Measurements from ENCODE around the gene FILIP1L. TPM values are rescaled to one million over a fixed set of nuclear protein-coding genes. Genes with fewer than 3 reads are reported as not detected.

Gene FILIP1L
- polyA plus RNA-seq, 1 donor (not counting 4 experiments of a cell fraction or from before 2014, with no cell fraction given) = 14.7 TPM

DNA sequence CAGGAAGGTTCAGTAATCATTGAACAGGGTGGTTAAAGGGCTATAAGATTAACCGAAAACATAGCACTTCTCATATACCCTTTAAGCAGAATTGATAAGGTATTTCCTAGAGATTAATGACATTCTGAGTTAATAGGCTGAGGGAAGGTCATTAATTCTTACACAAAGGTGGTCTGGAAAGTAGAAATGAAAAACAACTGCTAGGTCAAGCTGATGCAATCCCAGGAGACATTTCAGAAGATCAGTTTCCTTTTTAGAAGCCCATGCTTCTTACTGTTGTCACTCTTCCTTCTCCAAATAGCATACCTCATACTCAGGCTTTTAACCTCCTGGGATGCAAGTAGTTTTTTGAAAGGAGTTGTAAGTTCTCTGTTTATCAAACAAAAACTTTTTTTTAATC is 8.8 kb downstream of the FILIP1L start:
- FAIRE-seq = no peak
- peak overlapping the region; percentile 63 for H3K4me2 ChIP-seq (ENCODE audit: control insufficient read depth, extremely low read depth, insufficient read depth, low read depth, low read length)
- no peaks in the 10 kb centered on the region for H3K9me3 ChIP-seq (ENCODE audit: control insufficient read depth, low read depth, low read length)
- H3K9me1 ChIP-seq (ENCODE audit: control insufficient read depth, extremely low read depth, insufficient read depth, low read length) = no peaks in the 10 kb centered on the region
- peaks cover 29% of the 10 kb centered on the region for H3K4me1 ChIP-seq (ENCODE audit: control insufficient read depth, extremely low read depth, insufficient read depth, low read length)
- H3K79me2 ChIP-seq (ENCODE audit: control insufficient read depth, insufficient read depth, low read length) = no peaks in the 10 kb centered on the region
- dilution Hi-C loops (cut with MboI; ENCODE audit: extremely low pct_ligation_motif_present, low sequenced_read_pairs) = no loop called here
- H3K36me3 ChIP-seq (ENCODE audit: control insufficient read depth in 2 of 2, extremely low read depth in 1 of 2, insufficient read depth in 2 of 2, low read length in 2 of 2) = no peaks in the 10 kb centered on the region
- H4K20me1 ChIP-seq (ENCODE audit: control insufficient read depth, extremely low read depth, insufficient read depth, low read length) = no peaks in the 10 kb centered on the region
- H3K9ac ChIP-seq (ENCODE audit: control insufficient read depth, extremely low read depth, insufficient read depth, low read length) = no peak overlapping the region
- no peaks in the 10 kb centered on the region for H3K27me3 ChIP-seq (ENCODE audit: control insufficient read depth, extremely low read depth, insufficient read depth, low read length)
- no peak for DNase-seq (ENCODE audit: low read depth, low spot score)
- H3K27ac ChIP-seq (ENCODE audit: control insufficient read depth, insufficient read depth, low read length) = peak overlapping the region; percentile 54
- no peak for TF ChIP-seq EZH2 (IDR thresholded peaks at IDR 0.05; ENCODE audit: low read length)
- TF ChIP-seq, protein P1, sequence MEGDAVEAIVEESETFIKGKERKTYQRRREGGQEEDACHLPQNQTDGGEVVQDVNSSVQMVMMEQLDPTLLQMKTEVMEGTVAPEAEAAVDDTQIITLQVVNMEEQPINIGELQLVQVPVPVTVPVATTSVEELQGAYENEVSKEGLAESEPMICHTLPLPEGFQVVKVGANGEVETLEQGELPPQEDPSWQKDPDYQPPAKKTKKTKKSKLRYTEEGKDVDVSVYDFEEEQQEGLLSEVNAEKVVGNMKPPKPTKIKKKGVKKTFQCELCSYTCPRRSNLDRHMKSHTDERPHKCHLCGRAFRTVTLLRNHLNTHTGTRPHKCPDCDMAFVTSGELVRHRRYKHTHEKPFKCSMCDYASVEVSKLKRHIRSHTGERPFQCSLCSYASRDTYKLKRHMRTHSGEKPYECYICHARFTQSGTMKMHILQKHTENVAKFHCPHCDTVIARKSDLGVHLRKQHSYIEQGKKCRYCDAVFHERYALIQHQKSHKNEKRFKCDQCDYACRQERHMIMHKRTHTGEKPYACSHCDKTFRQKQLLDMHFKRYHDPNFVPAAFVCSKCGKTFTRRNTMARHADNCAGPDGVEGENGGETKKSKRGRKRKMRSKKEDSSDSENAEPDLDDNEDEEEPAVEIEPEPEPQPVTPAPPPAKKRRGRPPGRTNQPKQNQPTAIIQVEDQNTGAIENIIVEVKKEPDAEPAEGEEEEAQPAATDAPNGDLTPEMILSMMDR (optimal IDR thresholded peaks at IDR 0.05 in 1 of 3, IDR thresholded peaks at IDR 0.05 in 1 of 3, conservative IDR thresholded peaks at IDR 0.05 in 1 of 3; ENCODE audit: extremely low read depth in 1 of 3, insufficient read depth in 2 of 3, low read length in 3 of 3) = no peak
- no peak overlapping the region for H2AFZ ChIP-seq (ENCODE audit: control insufficient read depth, low read length)
- H3K4me3 ChIP-seq (ENCODE audit: control insufficient read depth in 2 of 3, extremely low read depth in 1 of 3, insufficient read depth in 2 of 3, low read depth in 1 of 3, low read length in 3 of 3) = no peak overlapping the region

DNA sequence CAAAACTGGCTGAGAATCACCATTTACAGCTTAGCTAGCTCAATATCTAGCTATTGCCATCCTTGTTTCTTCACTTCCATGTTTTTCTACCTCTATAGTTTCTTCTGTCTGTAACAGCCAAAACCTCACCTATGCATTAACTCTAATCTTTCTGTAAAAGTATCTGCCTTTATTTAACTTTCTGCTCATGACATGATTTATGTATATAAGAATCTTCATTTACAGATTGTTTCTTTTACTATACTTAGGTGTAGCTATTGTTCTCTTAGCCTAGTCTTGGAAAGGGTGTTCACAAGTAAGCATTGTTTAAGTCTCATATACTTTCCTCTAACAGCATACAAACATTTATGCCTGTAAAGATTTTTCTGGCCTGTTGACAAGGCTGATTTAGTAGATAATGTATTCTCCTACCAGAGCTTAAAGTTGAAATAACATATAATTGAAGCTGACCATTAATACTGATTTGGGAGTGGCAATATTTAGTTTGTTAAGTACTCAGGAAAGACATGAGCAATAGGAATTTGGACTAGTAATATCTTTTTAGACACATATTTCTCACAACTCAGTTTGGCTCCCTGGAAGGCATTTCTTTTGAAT is 9.4 kb downstream of the FILIP1L start:
- H3K4me2 ChIP-seq (ENCODE audit: control insufficient read depth, extremely low read depth, insufficient read depth, low read depth, low read length) = no peak overlapping the region
- H3K9me3 ChIP-seq (ENCODE audit: control insufficient read depth, low read depth, low read length) = no peaks in the 10 kb centered on the region
- peaks cover 29% of the 10 kb centered on the region for H3K4me1 ChIP-seq (ENCODE audit: control insufficient read depth, extremely low read depth, insufficient read depth, low read length)
- FAIRE-seq (no peak), DNase-seq (ENCODE audit: low read depth, low spot score) (no peak)
- H3K9me1 ChIP-seq (ENCODE audit: control insufficient read depth, extremely low read depth, insufficient read depth, low read length) = no peaks in the 10 kb centered on the region
- no peaks in the 10 kb centered on the region for H3K79me2 ChIP-seq (ENCODE audit: control insufficient read depth, insufficient read depth, low read length)
- TF ChIP-seq EZH2 (IDR thresholded peaks at IDR 0.05; ENCODE audit: low read length) = no peak
- TF ChIP-seq, protein P1 (optimal IDR thresholded peaks at IDR 0.05 in 1 of 3, IDR thresholded peaks at IDR 0.05 in 1 of 3, conservative IDR thresholded peaks at IDR 0.05 in 1 of 3; ENCODE audit: extremely low read depth in 1 of 3, insufficient read depth in 2 of 3, low read length in 3 of 3) = no peak
- H3K9ac ChIP-seq (ENCODE audit: control insufficient read depth, extremely low read depth, insufficient read depth, low read length) = no peak overlapping the region
- peak overlapping the region; percentile 54 for H3K27ac ChIP-seq (ENCODE audit: control insufficient read depth, insufficient read depth, low read length)
- no peaks in the 10 kb centered on the region for H3K27me3 ChIP-seq (ENCODE audit: control insufficient read depth, extremely low read depth, insufficient read depth, low read length)
- dilution Hi-C loops (cut with MboI; ENCODE audit: extremely low pct_ligation_motif_present, low sequenced_read_pairs) = no loop called here
- no peaks in the 10 kb centered on the region for H3K36me3 ChIP-seq (ENCODE audit: control insufficient read depth in 2 of 2, extremely low read depth in 1 of 2, insufficient read depth in 2 of 2, low read length in 2 of 2)
- no peak overlapping the region for H3K4me3 ChIP-seq (ENCODE audit: control insufficient read depth in 2 of 3, extremely low read depth in 1 of 3, insufficient read depth in 2 of 3, low read depth in 1 of 3, low read length in 3 of 3)
- no peak overlapping the region for H2AFZ ChIP-seq (ENCODE audit: control insufficient read depth, low read length)
- H4K20me1 ChIP-seq (ENCODE audit: control insufficient read depth, extremely low read depth, insufficient read depth, low read length) = no peaks in the 10 kb centered on the region

Measured in keratinocyte (primary cell).